HT1080 (cell line): Measurements from ENCODE around the gene SRGAP2C. TPM values are rescaled to one million over a fixed set of nuclear protein-coding genes. Genes with fewer than 3 reads are reported as not detected.
A peak's percentile ranks its signal among the peaks of the same experiment; 100 is the strongest.
"Not testable (repeated sequence)": the region's sequence is repeated elsewhere in the genome, so short reads cannot be mapped to it uniquely, and the experiment has no call there.

Experiments used
- DNase-seq: peaks from one replicate; pipeline ENCODE4 v3.0.0-alpha.2; 2015; ENCODE audit warnings: low read depth
- total RNA-seq: library from RNA; depleted of rRNA; stranded (reverse); fragments of >200 nt; shearing (Covaris generic); gene quantifications from 2 replicates; pipeline ENCODE4 v1.2.3, GENCODE V29; 2014

Gene SRGAP2C
- total RNA-seq, 1 experiment from 2014 or later: 25.4 TPM

DNA sequence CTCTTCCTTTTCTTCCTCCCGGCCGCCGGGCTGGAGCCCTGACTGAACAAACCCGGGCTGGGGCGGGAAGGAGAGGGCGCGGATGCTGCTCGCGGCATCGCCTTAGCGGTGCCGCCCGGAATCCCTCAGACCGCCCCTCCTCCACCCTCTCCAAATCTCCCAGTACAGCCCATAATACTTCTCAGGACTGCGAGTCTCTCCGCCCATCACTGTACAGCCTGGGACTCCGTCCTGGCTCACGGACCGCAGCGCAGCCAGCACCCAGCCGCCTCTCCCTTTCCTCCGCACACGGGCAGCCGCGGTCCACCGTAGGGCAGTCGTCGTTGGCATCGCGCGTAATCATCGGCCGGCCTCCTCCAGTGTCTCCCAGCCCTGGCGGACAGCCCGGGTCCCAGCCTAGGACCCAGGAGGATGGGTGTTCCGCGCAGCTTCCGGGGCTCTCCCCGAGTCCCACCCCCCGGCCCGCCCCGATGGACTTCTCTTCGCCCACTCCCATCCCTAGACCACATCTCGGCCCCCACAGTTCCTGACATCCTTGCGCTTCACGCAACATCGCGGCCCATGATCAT, 449 bp downstream of the SRGAP2C start:
- DNase-seq: not testable (repeated sequence)

DNA sequence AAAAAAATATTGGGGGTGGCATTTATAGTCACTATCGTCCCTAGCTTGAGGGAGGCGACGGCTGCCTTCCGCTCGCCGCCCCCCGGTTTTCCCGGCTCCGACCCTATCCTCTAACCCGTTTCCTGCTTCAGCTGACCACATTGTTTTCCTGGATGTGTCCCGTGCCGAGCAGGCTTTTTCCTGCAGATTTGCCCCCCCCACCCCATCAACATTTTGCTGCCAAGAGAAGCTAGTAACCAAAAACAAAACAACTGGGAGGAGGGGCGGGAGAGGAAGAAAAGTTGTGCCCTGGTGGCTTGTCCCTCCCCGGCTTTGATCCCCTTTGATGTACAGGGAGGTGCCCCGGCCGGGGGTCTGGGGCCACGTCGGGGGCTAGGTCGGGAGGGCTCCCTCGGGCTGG, 1.4 kb downstream of the SRGAP2C start:
- DNase-seq: not testable (repeated sequence)

DNA sequence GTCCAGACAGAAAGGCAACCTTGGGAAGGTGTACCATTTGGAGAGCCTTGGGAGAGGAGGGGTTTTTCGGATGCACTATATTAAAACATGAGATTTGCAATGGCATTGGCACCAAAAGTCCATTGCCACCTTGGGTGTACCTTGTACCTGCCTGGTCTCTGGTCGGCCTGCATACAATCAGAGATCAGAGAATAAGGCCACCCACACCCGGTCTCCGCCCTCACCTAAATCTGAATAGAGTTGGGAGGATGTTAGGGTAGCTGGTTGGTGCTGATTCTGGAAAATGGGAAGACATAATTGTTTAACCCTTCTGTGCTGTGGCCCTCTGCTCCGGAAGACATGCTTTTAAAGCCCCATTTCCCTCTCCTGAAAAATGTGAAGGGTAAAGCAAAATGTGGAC, 3.1 kb downstream of the SRGAP2C start:
- DNase-seq: not testable (repeated sequence)

DNA sequence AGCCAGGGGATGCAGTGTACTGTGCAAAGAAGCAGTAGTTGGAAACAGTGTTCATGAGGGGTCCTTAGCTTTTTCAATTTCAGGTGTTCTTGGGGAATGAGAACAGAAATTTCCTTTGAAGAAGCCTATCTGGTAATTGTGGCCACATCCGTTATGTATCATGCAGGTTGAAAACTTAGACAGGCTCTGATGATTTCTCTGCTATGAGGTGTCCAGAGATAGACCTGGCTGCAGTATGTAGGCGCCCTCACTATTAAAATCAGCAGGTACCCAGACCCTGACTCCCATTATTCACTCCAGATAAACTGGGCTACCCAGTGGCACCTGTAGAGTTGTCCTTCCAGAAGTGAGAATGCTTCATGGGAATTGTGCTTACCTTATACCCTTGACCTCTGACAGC, 7.7 kb downstream of the SRGAP2C start:
- DNase-seq: not testable (repeated sequence)

DNA sequence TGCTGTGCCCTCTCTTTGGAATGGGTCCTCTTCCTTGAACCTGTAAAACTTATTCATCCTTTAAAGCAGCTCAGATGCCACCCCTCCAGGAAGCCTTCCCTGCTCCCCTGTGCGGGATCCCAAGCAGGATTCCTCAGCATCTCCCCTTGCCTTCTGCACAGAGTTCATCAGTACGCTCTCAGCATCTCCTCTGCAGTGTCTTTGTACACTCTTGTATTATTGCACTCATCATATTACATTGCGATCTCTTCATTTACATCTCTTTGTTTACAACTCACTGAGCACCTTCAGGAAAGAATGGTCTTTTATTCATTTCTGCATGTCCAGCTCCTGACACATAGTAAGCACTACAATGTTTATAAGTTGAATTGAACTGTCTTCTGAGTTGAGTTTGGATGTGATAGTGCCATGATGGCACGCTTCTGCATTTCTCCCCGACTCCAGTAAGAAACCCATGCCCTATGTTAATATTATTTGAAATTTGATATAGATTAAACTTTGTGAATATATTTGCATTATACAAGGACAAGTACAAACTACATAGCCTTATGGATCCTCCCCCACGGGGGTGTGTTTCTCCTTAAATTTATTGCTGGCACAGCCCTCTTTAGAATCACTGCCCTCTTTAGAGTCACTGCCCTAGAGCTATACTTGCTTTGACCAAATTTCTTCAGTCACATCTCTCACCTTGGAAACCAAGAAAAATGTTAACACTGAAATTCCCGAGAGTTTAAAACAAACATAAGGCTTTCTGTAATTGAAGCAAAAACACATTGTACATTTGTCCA, 12.5 kb downstream of the SRGAP2C start:
- not testable (repeated sequence) for DNase-seq

DNA sequence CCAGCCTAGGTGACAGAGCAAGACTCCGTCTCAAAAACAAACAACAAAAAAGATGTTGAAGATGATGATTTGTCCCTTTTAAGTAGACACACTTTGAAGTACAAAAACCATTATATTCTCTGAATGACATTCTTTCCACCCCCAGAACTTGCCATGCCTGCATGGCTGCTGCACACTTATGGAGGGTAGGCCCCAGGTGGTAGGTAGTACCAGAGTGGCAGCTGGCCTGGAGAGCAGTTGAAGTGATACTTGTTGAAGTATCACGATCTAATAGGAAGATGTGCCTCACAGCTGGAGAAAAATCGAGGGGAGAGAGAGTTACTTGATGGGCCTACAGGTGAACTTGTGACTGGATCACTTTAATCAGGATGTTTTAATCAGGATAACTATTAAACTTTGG, 15.0 kb downstream of the SRGAP2C start:
- DNase-seq: not testable (repeated sequence)

DNA sequence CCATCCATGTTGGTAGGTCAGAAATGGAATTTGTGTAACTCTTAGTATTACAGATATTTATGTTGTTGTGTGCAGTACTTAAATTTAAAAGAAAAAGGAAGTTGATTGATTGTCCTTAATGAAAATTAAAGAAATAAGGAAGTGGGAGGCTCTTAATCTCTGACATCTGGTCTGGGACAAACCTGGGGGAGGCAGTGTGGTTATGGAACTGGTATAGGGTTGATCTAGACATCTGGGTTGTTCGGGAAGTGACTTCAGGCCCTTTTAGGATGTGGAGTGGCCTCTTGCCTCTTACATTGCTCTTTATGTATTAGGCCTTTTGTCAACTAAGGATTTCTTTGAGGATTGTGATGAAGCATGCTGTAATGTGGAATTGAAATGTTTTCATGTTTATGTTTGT, 15.5 kb downstream of the SRGAP2C start:
- DNase-seq: not testable (repeated sequence)

DNA sequence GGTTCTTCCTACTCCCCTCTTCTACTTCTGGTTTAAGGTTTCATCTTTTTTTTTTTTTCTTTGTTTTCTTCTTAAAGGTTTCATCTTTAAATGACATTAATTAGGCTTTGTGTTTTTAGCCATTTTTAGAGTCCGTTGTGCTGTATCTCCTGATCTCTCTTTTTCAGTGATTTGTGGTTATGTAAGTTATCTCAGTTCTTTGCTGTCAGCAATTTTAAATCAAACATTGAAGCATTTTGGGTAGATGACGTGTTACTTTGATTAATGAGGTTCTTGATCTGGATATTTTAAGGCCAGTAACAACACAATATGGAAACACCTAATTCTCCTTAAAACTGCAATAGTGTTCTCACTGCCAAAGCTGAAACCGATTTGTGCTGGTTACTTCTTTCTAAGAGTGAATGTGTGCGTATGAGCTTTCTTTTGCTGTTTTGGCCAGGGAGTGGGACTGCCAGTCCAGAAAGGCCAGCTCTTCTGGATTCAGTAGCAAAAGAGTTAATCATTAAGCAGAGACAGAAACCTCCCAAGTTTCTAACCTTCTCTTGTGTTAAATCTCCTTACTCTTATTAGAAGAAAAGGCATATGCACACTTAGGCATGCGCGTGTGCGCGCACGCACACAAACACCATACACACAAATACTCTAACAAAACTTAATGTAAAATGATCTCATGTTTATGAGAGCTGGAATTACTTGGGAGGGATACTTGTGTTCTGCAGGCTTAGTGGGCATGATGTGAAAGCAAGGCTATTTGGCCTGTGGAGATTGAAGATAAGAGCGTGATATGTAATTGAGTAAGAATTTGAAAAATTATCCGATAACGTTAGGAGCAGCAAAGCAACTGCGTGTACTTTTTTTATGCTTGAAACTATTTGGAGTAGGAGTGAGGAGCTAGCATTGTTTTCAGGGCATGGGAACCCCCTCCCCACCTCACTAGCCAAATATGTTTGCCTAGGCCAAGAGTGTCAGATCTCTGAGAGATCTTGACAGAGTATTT, 16.5 kb downstream of the SRGAP2C start:
- not testable (repeated sequence) for DNase-seq

DNA sequence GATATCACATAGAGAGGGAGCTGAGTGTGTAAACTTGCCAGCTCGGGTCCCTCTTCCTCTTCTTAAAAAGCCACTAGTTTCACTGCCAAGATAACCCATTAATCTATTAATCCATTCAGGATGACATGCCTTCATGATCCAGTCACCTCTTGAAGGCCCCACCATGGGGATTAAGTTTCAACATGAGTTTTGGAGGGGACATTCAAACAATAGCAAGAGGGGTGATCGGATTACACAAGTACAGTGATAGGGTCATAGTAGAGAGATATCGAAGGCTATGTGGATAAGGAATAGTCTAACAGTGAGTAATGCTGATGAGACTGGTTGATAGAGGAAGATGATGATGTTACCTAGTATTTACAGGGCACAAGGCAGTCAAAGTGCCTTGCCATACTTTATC, 18.2 kb downstream of the SRGAP2C start:
- not testable (repeated sequence) for DNase-seq

DNA sequence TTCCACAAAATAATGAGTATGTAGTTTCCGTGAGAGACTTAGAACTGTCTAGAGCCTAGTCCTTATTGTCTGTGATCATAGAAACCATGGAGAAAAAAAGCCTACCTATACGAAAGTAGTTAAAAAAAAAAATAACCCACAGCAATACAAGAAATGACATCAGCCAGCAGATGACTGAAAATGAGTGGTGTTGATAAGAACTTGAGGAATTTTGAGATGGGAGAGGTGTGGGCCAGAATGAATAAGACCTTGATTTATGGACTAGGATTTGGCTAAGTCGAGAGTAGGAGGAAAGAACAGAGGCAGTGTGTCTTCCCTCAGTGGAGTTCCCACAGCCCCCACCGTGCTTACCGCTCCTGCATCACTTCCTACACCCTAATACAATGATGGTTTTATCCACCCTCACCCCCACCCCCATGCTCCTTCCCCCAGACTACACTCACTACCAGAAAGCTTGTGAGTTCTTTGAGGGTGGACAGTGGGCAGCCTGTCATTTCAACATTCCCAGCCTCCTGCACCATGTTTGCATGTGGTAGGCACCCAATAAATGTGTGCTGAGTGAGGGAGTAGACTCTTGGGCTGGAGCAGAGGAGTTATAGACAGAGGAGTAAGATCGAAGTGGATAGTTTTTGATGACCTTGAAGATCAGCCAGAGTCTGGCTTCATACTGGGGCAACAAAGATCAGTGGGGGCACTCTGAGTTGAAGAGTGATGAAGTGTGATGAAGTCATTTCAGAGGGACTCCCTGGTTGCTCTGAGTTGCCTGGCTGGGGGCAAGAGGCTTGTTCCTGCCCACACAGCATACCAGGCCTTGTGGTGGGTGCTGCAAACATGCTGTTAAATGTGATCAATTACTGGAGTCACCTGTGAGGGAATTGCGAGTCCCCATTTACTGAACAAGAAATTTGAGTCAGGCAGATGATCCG, 21.3 kb downstream of the SRGAP2C start:
- peak; percentile 47 for DNase-seq

DNA sequence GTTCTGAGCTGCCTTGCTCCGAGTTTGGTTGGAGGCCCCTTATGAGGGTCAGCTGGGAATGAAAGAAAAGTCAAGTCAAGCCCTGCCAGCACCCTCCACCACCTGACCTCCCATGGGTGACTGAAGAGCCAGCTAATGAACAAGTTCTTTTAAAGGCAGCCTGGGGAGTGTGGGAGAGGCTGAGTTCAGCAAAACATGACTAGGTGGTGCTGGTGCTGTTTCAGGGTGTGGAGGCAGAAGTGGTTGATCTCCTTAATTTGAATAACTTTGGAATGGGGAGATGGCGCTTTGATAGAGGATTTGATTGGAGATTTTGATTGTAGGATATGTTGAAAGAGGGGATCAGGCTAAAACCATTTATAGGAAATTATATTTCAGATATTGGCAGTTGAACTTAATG, 22.6 kb downstream of the SRGAP2C start:
- not testable (repeated sequence) for DNase-seq

DNA sequence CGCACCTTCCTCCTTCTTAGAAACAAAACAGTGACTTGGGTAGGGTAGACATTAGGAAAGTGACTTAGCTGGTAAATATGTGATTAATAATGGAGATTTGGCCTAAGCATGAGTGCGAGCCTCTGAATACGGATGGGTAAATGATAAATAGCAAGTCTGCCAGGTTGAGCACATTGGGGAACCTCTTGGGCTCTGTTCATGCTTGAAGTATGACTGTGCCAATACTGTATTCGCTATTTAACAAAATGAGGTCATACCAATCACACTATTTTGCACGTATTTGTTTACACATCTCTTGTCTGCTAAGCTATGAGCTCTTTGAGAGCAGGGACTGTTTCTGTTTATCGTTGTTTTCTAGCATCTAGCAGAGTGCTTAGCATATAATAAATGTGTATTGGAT, 23.6 kb downstream of the SRGAP2C start:
- not testable (repeated sequence) for DNase-seq

DNA sequence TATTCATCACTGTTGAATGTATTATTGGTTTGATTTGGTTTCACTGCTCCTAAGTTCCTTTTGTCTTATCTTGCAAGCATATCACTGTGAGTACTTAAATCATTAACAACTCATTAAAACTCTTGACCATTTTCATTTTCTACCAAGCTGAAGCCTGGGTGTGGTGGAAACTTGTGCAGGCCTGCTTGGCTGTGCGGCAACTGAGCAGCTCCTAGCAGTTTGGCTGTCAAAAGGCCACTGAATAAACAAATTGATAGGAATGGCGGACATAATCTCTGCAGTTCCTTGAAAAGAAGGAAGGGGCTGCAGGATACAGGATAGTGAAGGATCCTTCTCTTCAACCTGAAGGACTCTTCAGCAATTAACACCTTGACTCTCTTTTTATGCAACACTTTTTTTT, 26.0 kb downstream of the SRGAP2C start:
- not testable (repeated sequence) for DNase-seq

DNA sequence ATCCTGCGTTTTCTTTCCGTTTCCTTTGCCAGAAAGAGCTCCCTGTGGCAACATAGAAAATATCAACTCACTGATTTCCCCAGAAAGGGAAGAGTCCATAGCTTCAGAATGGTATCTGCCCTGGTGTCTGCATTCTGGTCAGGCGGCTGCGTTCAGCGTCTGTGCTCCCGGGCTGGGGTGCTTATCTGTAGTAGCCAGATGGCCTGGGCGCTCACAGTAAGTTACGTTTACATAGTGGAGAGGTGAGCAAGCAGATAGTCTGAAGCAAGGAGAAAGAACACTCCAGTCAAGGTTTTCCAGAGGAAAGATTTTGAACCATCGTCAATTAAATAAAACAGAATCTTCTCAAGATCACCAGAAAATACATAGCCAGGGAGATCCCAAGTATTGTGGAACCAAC, 28.7 kb downstream of the SRGAP2C start:
- not testable (repeated sequence) for DNase-seq

DNA sequence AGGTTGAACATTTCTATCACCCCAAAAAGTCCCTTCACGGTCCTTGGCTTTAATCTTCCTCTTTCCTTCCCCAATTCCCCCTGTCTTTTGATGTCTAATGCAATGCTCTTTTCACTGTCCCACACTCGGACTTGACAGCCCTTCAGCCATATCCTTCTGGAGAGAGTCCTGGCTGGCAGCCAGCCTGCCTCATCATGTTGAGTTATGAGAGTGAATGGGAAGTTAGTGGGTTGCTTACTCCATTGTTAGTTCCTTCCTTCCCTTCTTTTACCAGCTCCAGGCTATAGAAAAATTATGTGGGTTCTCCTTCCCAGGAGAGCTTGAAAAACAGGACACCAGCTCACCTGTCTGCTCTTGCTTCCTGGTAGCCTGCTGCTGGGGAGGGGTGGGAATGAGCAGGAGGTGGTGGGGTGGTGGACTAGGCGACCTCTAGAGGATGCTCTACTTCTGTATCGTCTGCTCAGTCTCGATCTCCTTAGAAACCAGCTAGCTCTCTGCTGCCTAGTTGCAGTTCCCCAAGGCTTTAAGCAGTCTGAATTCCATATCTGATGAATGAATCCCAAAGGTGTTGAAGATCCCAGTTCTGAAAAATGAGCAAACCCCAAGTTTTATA, 29.9 kb downstream of the SRGAP2C start:
- DNase-seq: not testable (repeated sequence)

DNA sequence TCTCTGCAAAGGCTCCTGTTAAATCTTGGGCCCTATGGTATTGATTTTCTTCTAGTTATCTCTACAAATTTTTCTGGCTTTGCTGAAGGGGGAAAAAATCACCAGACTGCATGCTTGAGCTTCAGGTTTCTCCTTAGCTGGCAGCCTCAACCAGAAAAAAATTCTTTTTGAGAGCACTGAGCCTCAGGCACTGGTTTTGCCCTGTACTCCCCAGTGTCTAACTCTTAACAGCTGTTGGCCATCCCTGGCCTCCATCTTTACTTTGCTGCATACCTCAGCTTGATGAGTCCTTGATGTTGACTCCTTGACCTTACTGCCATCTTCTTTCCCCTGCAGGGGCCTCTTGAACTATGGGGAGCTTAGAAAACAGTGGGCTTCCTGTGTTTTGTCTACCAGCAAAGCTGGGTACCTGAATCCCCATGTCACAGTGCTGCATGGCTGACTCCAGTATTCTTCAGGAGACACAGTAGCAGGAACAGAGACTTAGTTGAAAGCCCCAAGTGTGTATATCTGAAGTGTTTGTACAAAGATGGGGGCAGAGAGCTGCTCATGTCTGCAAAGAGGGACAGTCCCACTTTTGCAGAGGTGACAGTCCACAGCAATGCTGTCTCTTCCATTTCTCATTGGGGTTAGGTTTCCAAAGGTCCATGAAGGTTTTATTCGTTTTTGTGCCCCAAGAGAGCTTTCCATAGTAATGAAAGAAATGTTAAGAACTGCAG, 31.1 kb downstream of the SRGAP2C start:
- not testable (repeated sequence) for DNase-seq

DNA sequence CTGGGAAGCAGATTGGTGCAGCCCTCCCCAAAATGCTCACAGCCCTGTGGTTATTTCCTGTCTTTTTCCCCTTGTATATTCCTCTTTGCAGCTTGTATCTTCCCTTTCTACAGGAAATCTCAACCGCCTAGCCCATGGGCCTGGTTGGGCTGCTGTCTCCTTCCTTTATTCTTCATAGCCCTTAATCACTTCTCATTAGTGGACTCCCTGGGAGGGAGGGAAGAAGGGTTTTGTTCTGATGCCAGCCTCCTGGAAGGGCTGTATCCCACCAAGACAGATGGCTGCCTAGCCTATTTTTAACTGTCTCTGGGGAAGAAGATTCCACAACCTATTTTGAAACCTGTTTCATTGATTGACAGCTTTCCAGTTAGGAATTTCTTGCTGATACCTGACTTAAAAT, 31.9 kb downstream of the SRGAP2C start:
- DNase-seq: not testable (repeated sequence)

DNA sequence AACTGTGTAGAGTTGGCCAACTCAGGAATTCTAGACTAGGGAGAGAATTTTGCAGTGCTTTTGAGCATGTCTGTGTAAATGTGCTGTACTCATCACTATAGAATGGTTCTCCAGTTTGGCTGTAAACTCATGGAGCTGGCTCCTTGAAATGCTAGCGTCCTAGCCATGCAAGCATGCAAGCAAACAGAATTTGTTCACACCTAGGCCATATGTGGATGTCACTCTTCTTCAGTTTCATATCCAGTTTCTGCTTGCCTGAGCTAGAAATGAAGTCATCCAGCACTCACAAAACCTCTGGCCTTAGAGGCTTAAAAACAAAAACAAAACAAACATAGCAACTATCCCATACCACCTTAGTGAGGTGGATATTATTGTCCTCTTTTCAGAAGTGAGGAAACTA, 37.0 kb downstream of the SRGAP2C start:
- DNase-seq: not testable (repeated sequence)

DNA sequence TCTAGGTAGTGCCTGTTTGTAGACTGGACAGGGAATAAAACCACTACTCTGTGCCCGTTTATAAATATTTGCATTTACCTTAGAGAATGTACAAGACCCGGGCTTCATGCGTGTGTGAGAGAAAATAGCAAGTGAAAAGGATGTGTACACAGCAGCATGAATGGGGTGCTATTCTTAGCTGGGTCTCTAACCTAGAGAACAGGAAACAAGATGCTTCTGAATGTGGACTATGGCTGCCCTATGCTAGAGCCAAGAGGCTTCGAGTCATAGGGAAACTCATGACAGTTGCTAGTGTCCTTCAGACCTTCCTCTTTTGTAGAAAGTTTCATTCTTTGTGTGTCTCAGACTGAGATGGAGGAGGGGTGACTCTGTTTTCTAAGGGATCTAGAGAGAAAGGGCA, 39.9 kb downstream of the SRGAP2C start:
- not testable (repeated sequence) for DNase-seq
